MG63 (cell line): ENCODE data around the gene SYT17. TPM values are rescaled to one million over a fixed set of nuclear protein-coding genes. Genes with fewer than 3 reads are reported as not detected.
A peak's percentile ranks its signal among the peaks of the same experiment; 100 is the strongest.

ENCODE experiments used
- DNase-seq: peaks from one replicate; pipeline ENCODE4 v3.0.0-alpha.2; 2020
- H3K27me3 ChIP-seq: fragments of 250-450 bp; sonication (Bioruptor Pico); 2 replicates; pipeline ENCODE4 v1.5.1; 2020; ENCODE audit warnings: mild to moderate bottlenecking, moderate library complexity
- H3K36me3 ChIP-seq: fragments of 250-450 bp; sonication (Bioruptor Pico); 2 replicates; pipeline ENCODE4 v1.5.1; 2020; ENCODE audit warnings: mild to moderate bottlenecking, moderate library complexity
- H3K4me3 ChIP-seq: fragments of 250-450 bp; sonication (Bioruptor Pico); 2 replicates; pipeline ENCODE4 v1.5.1; 2020; ENCODE audit warnings: mild to moderate bottlenecking, moderate library complexity
- H3K9me3 ChIP-seq: fragments of 250-450 bp; sonication (Bioruptor Pico); 2 replicates; pipeline ENCODE4 v1.5.1; 2020; ENCODE audit warnings: mild to moderate bottlenecking, moderate library complexity
- total RNA-seq: library from RNA; depleted of rRNA; stranded (reverse); fragments of >200 nt; shearing (Covaris generic); gene quantifications from 2 replicates; pipeline ENCODE4 v1.2.3, GENCODE V29; 2014; ENCODE audit warnings: low replicate concordance; rRNA removed

The SYT17 gene
- total RNA-seq, result not detected in 2 replicates

GRCh38 chr16:19167710-19168370 is at the start of gene SYT17:
TSS of gene SYT17 (plus strand) at chr16:19168240. CDS start at chr16:19168647, 407 bp downstream.
- H3K36me3 ChIP-seq, result no peaks in the 10 kb centered on the region
- DNase-seq, result peak; percentile 81
- 0 out of 2 replicates have a peak, but pooled peaks cover 3% of the 10 kb centered on the region for H3K9me3 ChIP-seq
- H3K27me3 ChIP-seq, result peaks cover 28% of the 10 kb centered on the region
- peak within 1 kb of the TSS; percentile 47 for H3K4me3 ChIP-seq

- H3K36me3 ChIP-seq, result peaks cover 64% of the 10 kb centered on the region
- H3K4me3 ChIP-seq, result peak overlapping the region; percentile 39
- no peaks in the 10 kb centered on the region for H3K9me3 ChIP-seq
- H3K27me3 ChIP-seq, result no peaks in the 10 kb centered on the region
- DNase-seq, result peak; percentile 75
Measured at GRCh38 chr16:19118938-19119431, 49.1 kb upstream of the SYT17 start.

- H3K9me3 ChIP-seq, result no peaks in the 10 kb centered on the region
- H3K27me3 ChIP-seq, result no peaks in the 10 kb centered on the region
- DNase-seq, result no peak
- peaks cover 64% of the 10 kb centered on the region for H3K36me3 ChIP-seq
- H3K4me3 ChIP-seq, result peak overlapping the region; percentile 39
Measured at GRCh38 chr16:19119564-19119963, 48.5 kb upstream of the SYT17 start.

- no peaks in the 10 kb centered on the region for H3K27me3 ChIP-seq
- no peaks in the 10 kb centered on the region for H3K9me3 ChIP-seq
- no peak overlapping the region for H3K4me3 ChIP-seq
- H3K36me3 ChIP-seq, result peaks cover 37% of the 10 kb centered on the region
- peak; percentile 84 for DNase-seq
Measured at GRCh38 chr16:19123535-19124178, 44.4 kb upstream of the SYT17 start.

GRCh38 chr16:19126300-19126699 is 41.7 kb upstream of the SYT17 start:
- H3K4me3 ChIP-seq, result no peak overlapping the region
- H3K9me3 ChIP-seq, result no peaks in the 10 kb centered on the region
- no peaks in the 10 kb centered on the region for H3K27me3 ChIP-seq
- H3K36me3 ChIP-seq, result peaks cover 19% of the 10 kb centered on the region
- no peak for DNase-seq

GRCh38 chr16:19127205-19127604 is 40.8 kb upstream of the SYT17 start:
- Histone ChIP-seq H3K27me3 (no peaks in the 10 kb centered on the region), H3K4me3 (no peak overlapping the region)
- DNase-seq, result no peak

GRCh38 chr16:19127674-19128131 is 40.3 kb upstream of the SYT17 start:
- Histone ChIP-seq H3K36me3 (peaks cover 8% of the 10 kb centered on the region), H3K4me3 (no peak overlapping the region), H3K9me3 (no peaks in the 10 kb centered on the region), H3K27me3 (no peaks in the 10 kb centered on the region)
- no peak for DNase-seq

More at GRCh38 chr16:19127205-19127604, 40.8 kb upstream of the SYT17 start:
- peaks cover 11% of the 10 kb centered on the region for H3K36me3 ChIP-seq
- H3K9me3 ChIP-seq, result no peaks in the 10 kb centered on the region

GRCh38 chr16:19128454-19129200 is 39.4 kb upstream of the SYT17 start:
- DNase-seq, result no peak
- H3K27me3 ChIP-seq, result no peaks in the 10 kb centered on the region
- no peak overlapping the region for H3K4me3 ChIP-seq
- peaks cover 5% of the 10 kb centered on the region; the same call in 1 of the 2 replicates for H3K36me3 ChIP-seq
- H3K9me3 ChIP-seq, result no peaks in the 10 kb centered on the region

GRCh38 chr16:19130385-19130784 is 37.7 kb upstream of the SYT17 start:
- peaks cover 5% of the 10 kb centered on the region; the same call in 1 of the 2 replicates for H3K36me3 ChIP-seq
- no peaks in the 10 kb centered on the region for H3K9me3 ChIP-seq
- H3K27me3 ChIP-seq, result no peaks in the 10 kb centered on the region
- no peak for DNase-seq
- no peak overlapping the region for H3K4me3 ChIP-seq

GRCh38 chr16:19130852-19131824 is 36.9 kb upstream of the SYT17 start:
- no peak overlapping the region for H3K4me3 ChIP-seq

GRCh38 chr16:19131825-19132218 is 36.2 kb upstream of the SYT17 start:
- Histone ChIP-seq H3K27me3 (no peaks in the 10 kb centered on the region), H3K36me3 (no peaks in the 10 kb centered on the region), H3K9me3 (no peaks in the 10 kb centered on the region), H3K4me3 (no peak overlapping the region)
- DNase-seq, result no peak

More at GRCh38 chr16:19130852-19131824, 36.9 kb upstream of the SYT17 start:
- H3K36me3 ChIP-seq, result no peaks in the 10 kb centered on the region
- no peaks in the 10 kb centered on the region for H3K9me3 ChIP-seq
- H3K27me3 ChIP-seq, result no peaks in the 10 kb centered on the region
- peak; percentile 78 for DNase-seq

GRCh38 chr16:19132255-19132654 is 35.8 kb upstream of the SYT17 start:
- H3K4me3 ChIP-seq, result no peak overlapping the region
- no peaks in the 10 kb centered on the region for H3K36me3 ChIP-seq
- DNase-seq, result no peak
- H3K9me3 ChIP-seq, result no peaks in the 10 kb centered on the region
- H3K27me3 ChIP-seq, result no peaks in the 10 kb centered on the region

GRCh38 chr16:19132898-19133297 is 35.1 kb upstream of the SYT17 start:
- no peak for DNase-seq
- no peak overlapping the region for H3K4me3 ChIP-seq
- H3K27me3 ChIP-seq, result no peaks in the 10 kb centered on the region
- no peaks in the 10 kb centered on the region for H3K36me3 ChIP-seq
- H3K9me3 ChIP-seq, result no peaks in the 10 kb centered on the region

GRCh38 chr16:19133600-19133999 is 34.4 kb upstream of the SYT17 start:
- Histone ChIP-seq H3K4me3 (no peak overlapping the region), H3K9me3 (no peaks in the 10 kb centered on the region), H3K27me3 (no peaks in the 10 kb centered on the region), H3K36me3 (no peaks in the 10 kb centered on the region)
- DNase-seq, result no peak

GRCh38 chr16:19135201-19135842 is 32.7 kb upstream of the SYT17 start:
- Histone ChIP-seq H3K4me3 (no peak overlapping the region), H3K36me3 (no peaks in the 10 kb centered on the region), H3K27me3 (no peaks in the 10 kb centered on the region), H3K9me3 (no peaks in the 10 kb centered on the region)
- DNase-seq, result no peak
